ENCODE results near the gene VDR.

GRCh38 chr12:47885012-47885501 is 19.7 kb downstream of the VDR start:
- TF ChIP-seq CTCF (IDR thresholded peaks at IDR 0.05; ENCODE audit: low read length) (no peak), EZH2 (optimal IDR thresholded peaks at IDR 0.05; ENCODE audit: low read depth, low read length) (no peak), EZH2phosphoT487 (IDR thresholded peaks at IDR 0.05; ENCODE audit: low read length) (no peak)
